D721Med (cell line): ENCODE results near the gene PLA2G4A.

ENCODE experiments used
- DNase-seq: peaks from one replicate; pipeline ENCODE4 v3.0.0; 2011; ENCODE audit warnings: low spot score; ENCODE audit not compliant: insufficient read length
- FAIRE-seq: peaks from 2 replicates; lab custom pipeline; 2011; peaks lifted over from hg19 to GRCh38; lab: Jason Lieb, UNC
- CTCF ChIP-seq: IDR thresholded peaks from 2 replicates; pipeline ENCODE4 v1.5.1; 2012; ENCODE audit warnings: mild to moderate bottlenecking, control low read depth; ENCODE audit not compliant: insufficient read depth; ENCODE audit errors: missing control alignments

PLA2G4A gene

GRCh38 chr1:187033693-187034390, 205.1 kb downstream of the PLA2G4A start:
- no peak for TF ChIP-seq CTCF
- FAIRE-seq (peak; percentile 70), DNase-seq (no peak)

GRCh38 chr1:187034501-187034900, 205.8 kb downstream of the PLA2G4A start:
- no peak for DNase-seq
- no peak for FAIRE-seq
- TF ChIP-seq CTCF, result no peak

GRCh38 chr1:187037973-187038553, 209.3 kb downstream of the PLA2G4A start:
- no peak for TF ChIP-seq CTCF
- DNase-seq (no peak), FAIRE-seq (peak; percentile 21)
